Measurements from ENCODE around the gene TTLL12. TPM values are rescaled to one million over a fixed set of nuclear protein-coding genes. Genes with fewer than 3 reads are reported as not detected.
A peak's percentile ranks its signal among the peaks of the same experiment; 100 is the strongest.

TTLL12 gene
- total RNA-seq, 1 donor from 2014 or later = 15.1 TPM

DNA sequence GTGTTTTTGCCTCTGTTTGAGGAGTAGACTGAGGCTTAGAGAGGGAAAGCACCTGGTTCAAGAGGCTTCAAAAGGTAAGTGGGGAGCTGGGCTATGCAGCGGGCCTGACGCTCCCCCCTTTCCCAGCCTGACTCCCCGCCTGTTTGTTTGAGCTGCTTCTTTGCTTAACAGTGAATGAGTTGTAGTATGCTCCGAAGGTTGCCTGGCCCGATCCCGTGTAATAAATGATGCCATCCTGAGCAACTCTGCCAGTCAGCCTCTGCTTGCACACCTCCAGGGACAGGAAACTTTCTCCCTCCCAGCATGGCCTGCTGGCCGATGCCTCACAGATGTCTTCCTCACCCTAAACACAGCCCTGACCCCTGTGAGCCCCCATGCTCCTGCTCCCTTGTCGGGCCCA lies 45.5 kb upstream of the TTLL12 start:
- peaks cover 8% of the 10 kb centered on the region for H3K4me1 Mint-ChIP-seq (ENCODE audit: unreplicated experiment)
- H3K4me3 Mint-ChIP-seq (ENCODE audit: unreplicated experiment) = no peak overlapping the region
- TF ChIP-seq, protein P1, sequence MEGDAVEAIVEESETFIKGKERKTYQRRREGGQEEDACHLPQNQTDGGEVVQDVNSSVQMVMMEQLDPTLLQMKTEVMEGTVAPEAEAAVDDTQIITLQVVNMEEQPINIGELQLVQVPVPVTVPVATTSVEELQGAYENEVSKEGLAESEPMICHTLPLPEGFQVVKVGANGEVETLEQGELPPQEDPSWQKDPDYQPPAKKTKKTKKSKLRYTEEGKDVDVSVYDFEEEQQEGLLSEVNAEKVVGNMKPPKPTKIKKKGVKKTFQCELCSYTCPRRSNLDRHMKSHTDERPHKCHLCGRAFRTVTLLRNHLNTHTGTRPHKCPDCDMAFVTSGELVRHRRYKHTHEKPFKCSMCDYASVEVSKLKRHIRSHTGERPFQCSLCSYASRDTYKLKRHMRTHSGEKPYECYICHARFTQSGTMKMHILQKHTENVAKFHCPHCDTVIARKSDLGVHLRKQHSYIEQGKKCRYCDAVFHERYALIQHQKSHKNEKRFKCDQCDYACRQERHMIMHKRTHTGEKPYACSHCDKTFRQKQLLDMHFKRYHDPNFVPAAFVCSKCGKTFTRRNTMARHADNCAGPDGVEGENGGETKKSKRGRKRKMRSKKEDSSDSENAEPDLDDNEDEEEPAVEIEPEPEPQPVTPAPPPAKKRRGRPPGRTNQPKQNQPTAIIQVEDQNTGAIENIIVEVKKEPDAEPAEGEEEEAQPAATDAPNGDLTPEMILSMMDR (IDR thresholded peaks at IDR 0.05; ENCODE audit: unreplicated experiment) = no peak
- H3K27me3 Mint-ChIP-seq (ENCODE audit: unreplicated experiment) = peaks cover 11% of the 10 kb centered on the region
- peaks cover 11% of the 10 kb centered on the region for H3K36me3 Mint-ChIP-seq (ENCODE audit: low read depth, unreplicated experiment)
- H3K9me3 Mint-ChIP-seq (ENCODE audit: unreplicated experiment) = no peaks in the 10 kb centered on the region
- no peak overlapping the region for H3K27ac Mint-ChIP-seq (ENCODE audit: unreplicated experiment)
- no peak for DNase-seq (ENCODE audit: low spot score)

DNA sequence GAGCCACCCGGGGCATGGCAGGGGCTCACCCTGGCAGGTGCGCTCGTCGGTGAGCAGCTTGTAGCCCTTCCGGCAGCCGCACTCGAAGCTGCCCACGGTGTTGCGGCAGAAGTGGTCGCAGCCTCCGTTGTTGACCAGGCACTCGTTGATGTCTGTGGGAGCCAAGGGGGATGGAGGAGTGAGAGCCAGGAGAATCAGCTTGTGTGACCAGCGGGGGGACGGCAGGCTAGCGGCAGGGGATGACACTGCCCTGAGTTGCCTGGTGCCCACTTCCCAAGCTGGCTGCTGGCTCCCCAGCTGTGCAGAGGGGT lies 44.7 kb upstream of the TTLL12 start:
- Mint-ChIP-seq H3K36me3 (ENCODE audit: low read depth, unreplicated experiment) (peaks cover 11% of the 10 kb centered on the region), H3K9me3 (ENCODE audit: unreplicated experiment) (no peaks in the 10 kb centered on the region), H3K4me3 (ENCODE audit: unreplicated experiment) (no peak overlapping the region), H3K4me1 (ENCODE audit: unreplicated experiment) (peaks cover 7% of the 10 kb centered on the region), H3K27ac (ENCODE audit: unreplicated experiment) (no peak overlapping the region), H3K27me3 (ENCODE audit: unreplicated experiment) (peaks cover 16% of the 10 kb centered on the region)
- no peak for DNase-seq (ENCODE audit: low spot score)
- TF ChIP-seq, protein P1 (IDR thresholded peaks at IDR 0.05; ENCODE audit: unreplicated experiment) = no peak

DNA sequence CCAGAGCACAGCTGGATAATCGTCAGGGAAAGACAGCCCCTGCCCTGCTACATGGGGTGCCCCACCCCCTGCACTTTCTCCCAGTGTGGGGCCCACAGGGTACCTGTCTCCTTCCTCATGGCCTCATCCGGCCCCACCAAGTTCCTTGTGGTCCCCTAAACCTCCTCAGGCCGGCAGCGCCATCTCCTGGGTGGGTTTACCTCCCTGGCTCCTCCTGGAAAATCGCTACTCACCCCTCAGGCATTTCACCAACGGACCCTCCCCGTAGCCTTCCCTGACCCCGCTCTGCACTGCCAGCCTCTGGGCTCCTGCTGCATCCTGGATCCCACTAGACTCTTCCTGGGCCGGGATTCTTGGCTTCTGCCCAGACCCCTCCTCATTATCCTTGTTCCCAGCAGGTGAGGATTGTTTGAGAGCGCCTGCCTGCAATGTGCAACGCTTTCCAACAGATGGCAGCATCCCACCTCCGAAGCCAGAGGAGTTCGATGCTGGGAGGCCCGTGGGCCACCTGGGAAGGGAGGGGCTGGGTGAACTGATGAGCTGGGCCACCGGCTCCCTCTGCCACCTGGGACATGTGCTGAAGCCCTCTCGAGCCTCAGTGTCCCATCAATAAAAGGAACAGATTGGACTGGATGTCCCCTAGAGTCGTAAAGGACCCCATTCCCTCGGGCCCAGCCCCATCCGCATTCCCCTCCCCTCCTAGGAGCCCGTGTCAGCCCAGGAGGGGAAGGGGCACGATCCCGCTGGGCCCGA lies 44.2 kb upstream of the TTLL12 start:
- H3K36me3 Mint-ChIP-seq (ENCODE audit: low read depth, unreplicated experiment) = peaks cover 11% of the 10 kb centered on the region
- TF ChIP-seq, protein P1 (IDR thresholded peaks at IDR 0.05; ENCODE audit: unreplicated experiment) = peak; percentile 95
- H3K27ac Mint-ChIP-seq (ENCODE audit: unreplicated experiment) = no peak overlapping the region
- H3K4me1 Mint-ChIP-seq (ENCODE audit: unreplicated experiment) = peaks cover 6% of the 10 kb centered on the region
- DNase-seq (ENCODE audit: low spot score) = peak; percentile 75
- no peak overlapping the region for H3K4me3 Mint-ChIP-seq (ENCODE audit: unreplicated experiment)
- H3K27me3 Mint-ChIP-seq (ENCODE audit: unreplicated experiment) = peaks cover 16% of the 10 kb centered on the region
- no peaks in the 10 kb centered on the region for H3K9me3 Mint-ChIP-seq (ENCODE audit: unreplicated experiment)

DNA sequence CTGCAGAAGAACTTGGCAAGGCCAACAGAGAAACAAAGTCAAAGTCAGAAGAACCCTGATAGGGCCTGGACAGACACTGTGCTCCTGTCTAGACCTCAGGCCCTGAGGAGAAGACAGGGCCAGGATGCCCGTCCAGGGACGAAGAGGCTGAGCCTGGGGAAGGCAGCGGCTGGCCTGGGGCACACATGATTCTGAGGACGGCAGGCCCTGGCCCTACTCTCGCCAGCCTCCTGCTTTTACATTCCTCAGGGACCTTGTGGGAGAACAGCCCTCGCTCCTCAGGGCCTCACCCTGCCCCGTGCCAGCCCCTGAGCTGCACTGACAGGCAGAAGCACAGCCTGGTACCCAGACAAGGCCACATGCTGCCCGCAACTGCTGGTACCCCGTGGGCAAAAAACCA lies 43.6 kb upstream of the TTLL12 start:
- peaks cover 16% of the 10 kb centered on the region for H3K27me3 Mint-ChIP-seq (ENCODE audit: unreplicated experiment)
- H3K4me1 Mint-ChIP-seq (ENCODE audit: unreplicated experiment) = peaks cover under 1% of the 10 kb centered on the region
- no peak overlapping the region for H3K27ac Mint-ChIP-seq (ENCODE audit: unreplicated experiment)

DNA sequence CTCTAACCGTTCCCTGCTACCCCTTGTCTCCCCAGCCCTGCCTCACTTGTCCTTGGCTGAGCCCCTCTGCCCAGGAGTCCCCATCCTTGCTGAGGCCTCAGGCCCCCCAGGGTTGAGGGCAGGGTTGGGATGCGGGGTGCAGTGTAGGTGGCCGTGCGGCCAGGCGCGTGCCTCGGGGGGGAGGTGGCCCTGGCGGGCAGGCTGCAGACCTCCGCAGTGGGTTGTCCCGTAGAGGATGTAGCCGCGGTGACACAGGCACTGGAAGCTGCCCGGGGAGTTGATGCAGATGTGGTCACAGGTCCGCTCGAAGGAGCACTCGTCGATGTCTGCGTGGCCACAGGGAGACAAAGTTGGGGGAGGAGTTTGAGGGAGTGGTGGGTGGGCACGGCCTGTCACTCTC lies 41.9 kb upstream of the TTLL12 start:
- Mint-ChIP-seq H3K27me3 (ENCODE audit: unreplicated experiment) (peaks cover 16% of the 10 kb centered on the region), H3K9me3 (ENCODE audit: unreplicated experiment) (no peaks in the 10 kb centered on the region), H3K27ac (ENCODE audit: unreplicated experiment) (no peak overlapping the region), H3K4me1 (ENCODE audit: unreplicated experiment) (no peaks in the 10 kb centered on the region), H3K4me3 (ENCODE audit: unreplicated experiment) (no peak overlapping the region), H3K36me3 (ENCODE audit: low read depth, unreplicated experiment) (peaks cover 22% of the 10 kb centered on the region)
- TF ChIP-seq, protein P1 (IDR thresholded peaks at IDR 0.05; ENCODE audit: unreplicated experiment) = no peak
- no peak for DNase-seq (ENCODE audit: low spot score)

More for the DNA sequence above, 43.6 kb upstream of the TTLL12 start:
- Mint-ChIP-seq H3K9me3 (ENCODE audit: unreplicated experiment) (no peaks in the 10 kb centered on the region), H3K4me3 (ENCODE audit: unreplicated experiment) (no peak overlapping the region), H3K36me3 (ENCODE audit: low read depth, unreplicated experiment) (peaks cover 15% of the 10 kb centered on the region)
- no peak for DNase-seq (ENCODE audit: low spot score)
- TF ChIP-seq, protein P1 (IDR thresholded peaks at IDR 0.05; ENCODE audit: unreplicated experiment) = no peak

Data from endothelial cell (in vitro differentiated cells).